ENCODE results near the gene INA. TPM values are rescaled to one million over a fixed set of nuclear protein-coding genes. Genes with fewer than 3 reads are reported as not detected.

Gene INA
- total RNA-seq, 4 donors from 2014 or later = not detected

GRCh38 chr10:103295374-103296015, 18.6 kb downstream of the INA start:
- no peaks in the 10 kb centered on the region for H3K4me1 ChIP-seq
- no peak for TF ChIP-seq EP300 (IDR thresholded peaks at IDR 0.05)
- no peak for TF ChIP-seq POLR2A (IDR thresholded peaks at IDR 0.05)
- TF ChIP-seq CTCF (IDR thresholded peaks at IDR 0.05) = no peak
- peaks cover 0 to 8% (median 0%) of the 10 kb centered on the region in 3 donors for H3K36me3 ChIP-seq
- no peaks in the 10 kb centered on the region for H3K9me3 ChIP-seq
- H3K27me3 ChIP-seq = peaks cover 0 to 5% of the 10 kb centered on the region in 2 donors
- 77 to 83% methylated on average over 2 of the region's 2 CpGs for WGBS, 2 donors
- DNase-seq (ENCODE audit: low spot score in 2 of 2) = no peak
- H3K27ac ChIP-seq = no peak overlapping the region
- H3K4me3 ChIP-seq = no peak overlapping the region

GRCh38 chr10:103307594-103307993, 30.7 kb downstream of the INA start:
- no peaks in the 10 kb centered on the region for H3K4me1 ChIP-seq
- H3K9me3 ChIP-seq = no peaks in the 10 kb centered on the region
- H3K36me3 ChIP-seq = peaks cover 0 to 98% (median 13%) of the 10 kb centered on the region in 3 donors
- H3K27ac ChIP-seq = no peak overlapping the region
- H3K27me3 ChIP-seq = no peaks in the 10 kb centered on the region
- WGBS, 2 donors = 92 to 95% methylated on average over 5 of the region's 5 CpGs
- no peak for TF ChIP-seq EP300 (IDR thresholded peaks at IDR 0.05)
- no peak for TF ChIP-seq CTCF (IDR thresholded peaks at IDR 0.05)
- no peak for TF ChIP-seq POLR2A (IDR thresholded peaks at IDR 0.05)
- no peak for DNase-seq (ENCODE audit: low spot score in 2 of 2)
- no peak overlapping the region for H3K4me3 ChIP-seq

- no peaks in the 10 kb centered on the region for H3K9me3 ChIP-seq
- WGBS, 2 donors = 95 to 100% methylated on average over 1 of the region's 1 CpG
- H3K36me3 ChIP-seq = peaks cover 0 to 98% (median 13%) of the 10 kb centered on the region in 3 donors
- H3K4me1 ChIP-seq = no peaks in the 10 kb centered on the region
- H3K4me3 ChIP-seq = no peak overlapping the region
- no peak overlapping the region for H3K27ac ChIP-seq
- no peaks in the 10 kb centered on the region for H3K27me3 ChIP-seq
- TF ChIP-seq EP300 (IDR thresholded peaks at IDR 0.05) = no peak
- no peak for TF ChIP-seq CTCF (IDR thresholded peaks at IDR 0.05)
- no peak for TF ChIP-seq POLR2A (IDR thresholded peaks at IDR 0.05)
- no peak for DNase-seq (ENCODE audit: low spot score in 2 of 2)
Observed at GRCh38 chr10:103310197-103310596, 33.3 kb downstream of the INA start.

GRCh38 chr10:103316087-103316486, 39.1 kb downstream of the INA start:
- DNase-seq (ENCODE audit: low spot score in 2 of 2) = no peak
- Histone ChIP-seq H3K9me3 (no peaks in the 10 kb centered on the region), H3K27me3 (no peaks in the 10 kb centered on the region), H3K27ac (no peak overlapping the region), H3K36me3 (peaks cover 0 to 87% (median under 1%) of the 10 kb centered on the region in 3 donors), H3K4me3 (no peak overlapping the region), H3K4me1 (no peaks in the 10 kb centered on the region)
- TF ChIP-seq POLR2A (IDR thresholded peaks at IDR 0.05) = no peak
- no peak for TF ChIP-seq CTCF (IDR thresholded peaks at IDR 0.05)
- no peak for TF ChIP-seq EP300 (IDR thresholded peaks at IDR 0.05)

- H3K4me3 ChIP-seq = no peak overlapping the region
- peaks cover 0 to 88% (median 10%) of the 10 kb centered on the region in 3 donors for H3K36me3 ChIP-seq
- no peak overlapping the region for H3K27ac ChIP-seq
- no peak for DNase-seq (ENCODE audit: low spot score in 2 of 2)
- no peaks in the 10 kb centered on the region for H3K9me3 ChIP-seq
- no peaks in the 10 kb centered on the region for H3K4me1 ChIP-seq
- H3K27me3 ChIP-seq = no peaks in the 10 kb centered on the region
- WGBS, 2 donors = 91 to 94% methylated on average over 7 of the region's 7 CpGs
- TF ChIP-seq EP300 (IDR thresholded peaks at IDR 0.05) (no peak), CTCF (IDR thresholded peaks at IDR 0.05) (no peak), POLR2A (IDR thresholded peaks at IDR 0.05) (no peak)
Observed at GRCh38 chr10:103327906-103328305, 51.0 kb downstream of the INA start.

Measured in tibial nerve (tissue), 4 donors.